Measurements from ENCODE around the gene RGS1.

DNA sequence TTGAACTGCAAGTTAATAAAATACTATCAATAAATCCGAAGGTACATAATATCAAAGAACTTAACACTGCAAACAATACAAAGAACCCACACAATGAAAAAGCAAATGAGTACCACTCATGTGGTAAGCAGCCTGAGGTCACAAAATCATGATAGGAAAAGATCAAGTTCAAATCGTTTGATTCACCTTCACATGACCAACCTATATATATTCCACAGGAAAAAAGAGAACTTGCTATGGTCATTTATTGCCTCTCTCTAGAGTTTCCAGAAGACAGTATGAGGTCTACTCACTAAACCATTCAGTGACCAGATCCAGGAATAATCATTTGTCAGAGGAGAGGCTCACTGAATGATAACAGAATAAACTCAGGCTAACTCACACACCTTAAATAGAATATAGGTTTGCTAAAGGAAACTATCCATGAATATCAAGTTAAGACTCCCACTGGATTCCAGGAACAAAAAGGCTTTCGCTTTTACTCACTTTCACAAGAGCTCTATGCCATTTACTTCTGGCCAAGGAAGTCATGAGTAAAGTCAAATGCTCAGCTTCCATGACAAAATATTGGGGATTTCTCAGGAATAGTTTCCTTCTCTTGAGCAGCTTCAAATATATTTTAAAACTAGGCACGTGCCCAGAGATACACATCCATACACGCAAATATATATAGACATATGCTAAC lies 48.3 kb upstream of the RGS1 start:
- TF ChIP-seq, protein P1, sequence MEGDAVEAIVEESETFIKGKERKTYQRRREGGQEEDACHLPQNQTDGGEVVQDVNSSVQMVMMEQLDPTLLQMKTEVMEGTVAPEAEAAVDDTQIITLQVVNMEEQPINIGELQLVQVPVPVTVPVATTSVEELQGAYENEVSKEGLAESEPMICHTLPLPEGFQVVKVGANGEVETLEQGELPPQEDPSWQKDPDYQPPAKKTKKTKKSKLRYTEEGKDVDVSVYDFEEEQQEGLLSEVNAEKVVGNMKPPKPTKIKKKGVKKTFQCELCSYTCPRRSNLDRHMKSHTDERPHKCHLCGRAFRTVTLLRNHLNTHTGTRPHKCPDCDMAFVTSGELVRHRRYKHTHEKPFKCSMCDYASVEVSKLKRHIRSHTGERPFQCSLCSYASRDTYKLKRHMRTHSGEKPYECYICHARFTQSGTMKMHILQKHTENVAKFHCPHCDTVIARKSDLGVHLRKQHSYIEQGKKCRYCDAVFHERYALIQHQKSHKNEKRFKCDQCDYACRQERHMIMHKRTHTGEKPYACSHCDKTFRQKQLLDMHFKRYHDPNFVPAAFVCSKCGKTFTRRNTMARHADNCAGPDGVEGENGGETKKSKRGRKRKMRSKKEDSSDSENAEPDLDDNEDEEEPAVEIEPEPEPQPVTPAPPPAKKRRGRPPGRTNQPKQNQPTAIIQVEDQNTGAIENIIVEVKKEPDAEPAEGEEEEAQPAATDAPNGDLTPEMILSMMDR (IDR thresholded peaks at IDR 0.05; ENCODE audit: low read length): no peak
- TF ChIP-seq EZH2phosphoT487 (IDR thresholded peaks at IDR 0.05; ENCODE audit: low read length): no peak
